K562 (cell line): Measurements from ENCODE around the gene ASGR1. TPM values are rescaled to one million over a fixed set of nuclear protein-coding genes. Genes with fewer than 3 reads are reported as not detected.

Experiments
- CSDE1 ChIP-seq, 2 experiments: fragments of 450-650 bp; IDR thresholded peaks; 2 replicates each; pipeline ENCODE4 v1.6.1; 2016; ENCODE audit warnings: mild to moderate bottlenecking in 1 of 2
- EGR1 ChIP-seq: fragments of 450-650 bp; conservative IDR thresholded peaks from 2 replicates; pipeline ENCODE4 v1.6.1; 2017; ENCODE audit warnings: mild to moderate bottlenecking
- GATAD2A ChIP-seq: fragments of 450-650 bp; IDR thresholded peaks from 2 replicates; pipeline ENCODE4 v1.6.1; 2017
- ID3 ChIP-seq, 2 experiments: fragments of 250-450 bp in 1 of 2; fragments of 450-650 bp in 1 of 2; sonication (Bioruptor Pico) in 1 of 2; IDR thresholded peaks; 2 replicates each; pipeline versions ENCODE4 v1.6.1 to v1.8.0; 2016 to 2021; ENCODE audit warnings: mild to moderate bottlenecking in 2 of 2, moderate library complexity in 2 of 2, missing compliant biosample characterization in 1 of 2, missing genetic modification characterization in 1 of 2
- MGA ChIP-seq: fragments of 450-650 bp; IDR thresholded peaks from 2 replicates; pipeline ENCODE4 v1.6.1; 2016; ENCODE audit warnings: mild to moderate bottlenecking, moderate library complexity
- NUFIP1 ChIP-seq: fragments of 450-650 bp; IDR thresholded peaks from 2 replicates; pipeline ENCODE4 v1.6.1; 2018; ENCODE audit not compliant: partially characterized antibody
- TFAP4 ChIP-seq: sonication (generic); formaldehyde crosslinking; IDR thresholded peaks from 2 replicates; pipeline ENCODE4 v1.8.0; 2022; ENCODE audit warnings: missing genetic modification reagents, mild to moderate bottlenecking, moderate library complexity, borderline replicate concordance
- USF2 ChIP-seq: sonication (generic); formaldehyde crosslinking; IDR thresholded peaks from 2 replicates; pipeline ENCODE4 v1.5.0; 2020; ENCODE audit warnings: missing genetic modification reagents
- VEZF1 ChIP-seq: fragments of 200-800 bp; sonication (Bioruptor generic); IDR thresholded peaks from 2 replicates; pipeline ENCODE4 v1.6.1; 2017; ENCODE audit warnings: missing genetic modification characterization, missing compliant biosample characterization
- ZBTB2 ChIP-seq: fragments of 450-650 bp; IDR thresholded peaks from 2 replicates; pipeline ENCODE4 v1.6.1; 2016; ENCODE audit warnings: antibody characterized with exemption
- polyA plus RNA-seq, 8 experiments: library from polyadenylated mRNA; depleted of rRNA in 4 of 8; stranded (reverse) in 5 of 8; unstranded in 3 of 8; fragments of >200 nt; fragmentation: Nextera tagmentation in 2 of 8; fragmentation: Illumina TruSeq in 1 of 8; extraction: Ambion mirVana in 2 of 8; extraction: Trizol in 1 of 8; gene quantifications; 2 replicates each; pipeline versions ENCODE4 v1.2.1 to v1.2.3, GENCODE V29; 2011 to 2014; ENCODE audit warnings: inconsistent platforms in 1 of 8, missing spikeins in 1 of 8
- total RNA-seq, 7 experiments: library from RNA; depleted of rRNA in 6 of 7; stranded (reverse); fragments of >200 nt in 6 of 7; fragmentation: Illumina TruSeq in 2 of 7; extraction: Trizol in 2 of 7; gene quantifications; 2 replicates each; pipeline versions ENCODE4 v1.2.1 to v1.2.3, GENCODE V29; 2011 to 2021; ENCODE audit warnings: low replicate concordance in 1 of 7

ASGR1 gene
- total and polyA plus RNA-seq, 9 of the 15 experiments (the other 6 are each of a cell fraction or from before 2014, with no cell fraction given), result 0.11 to 1.0 (median 0.64) TPM; not detected in 2

- TF ChIP-seq ZBTB2, result no peak
- TF ChIP-seq NUFIP1, result no peak
- no peak for TF ChIP-seq ID3 (CRISPR knock-in tag; IDR thresholded peaks at IDR 0.05)
- TF ChIP-seq ID3 (tag; IDR thresholded peaks at IDR 0.05), result peak; percentile 86
- peak; percentile 80 for TF ChIP-seq USF2
- TF ChIP-seq GATAD2A, result no peak
- peak; percentile 66 for TF ChIP-seq VEZF1 (CRISPR knock-in tag)
- peak; percentile 38; the same call in 1 of the 2 replicates for TF ChIP-seq TFAP4 (CRISPR knock-in tag)
- peak; percentile 42; the same call in 1 of the 2 replicates for TF ChIP-seq MGA
- TF ChIP-seq EGR1, result peak; percentile 64
- no peak for TF ChIP-seq CSDE1 (IDR thresholded peaks at IDR 0.05)
Measured at GRCh38 chr17:7156342-7156940, 22.7 kb downstream of the ASGR1 start (continued).
